Fibroblast of lung (primary cell): ENCODE data around the gene RYR1.

ENCODE experiments used
- EZH2 ChIP-seq: IDR thresholded peaks from 2 replicates; pipeline ENCODE4 v1.5.1; 2012; ENCODE audit warnings: low read length, control low read depth, mild to moderate bottlenecking; ENCODE audit errors: missing control alignments
- TF ChIP-seq, protein P1 (sequence below), 2 donors: IDR thresholded peaks in 1 of 2; conservative IDR thresholded peaks in 1 of 2; 1 replicate in 1 of 2; 2 replicates in 1 of 2; pipeline ENCODE4 v1.5.1; 2011 to 2012; ENCODE audit warnings: low read length in 2 of 2, control low read depth in 1 of 2, inconsistent platforms in 1 of 2, low read depth in 1 of 2, mild to moderate bottlenecking in 1 of 2

DNA sequence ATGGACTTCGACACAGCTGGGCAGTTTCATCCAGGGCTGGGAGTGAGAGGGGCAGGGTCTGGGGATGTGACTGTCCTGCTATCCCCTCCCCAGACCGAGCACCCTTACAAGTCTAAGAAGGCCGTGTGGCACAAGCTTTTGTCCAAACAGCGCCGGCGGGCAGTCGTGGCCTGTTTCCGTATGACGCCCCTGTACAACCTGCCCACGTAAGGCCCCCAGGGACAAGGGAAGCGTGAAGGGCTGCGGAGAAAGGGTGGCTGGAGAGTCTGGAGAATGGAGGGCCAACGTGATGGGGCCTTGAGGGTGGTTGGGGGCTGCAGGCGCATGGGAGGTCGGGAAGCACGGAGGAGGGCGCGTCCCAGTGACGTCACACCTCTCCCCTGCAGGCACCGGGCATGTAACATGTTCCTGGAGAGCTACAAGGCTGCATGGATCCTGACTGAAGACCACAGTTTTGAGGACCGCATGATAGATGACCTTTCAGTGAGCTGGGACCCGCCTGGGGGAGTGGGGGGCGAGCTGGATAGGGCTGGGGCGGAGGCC lies 94.8 kb downstream of the RYR1 start:
- TF ChIP-seq, protein P1, sequence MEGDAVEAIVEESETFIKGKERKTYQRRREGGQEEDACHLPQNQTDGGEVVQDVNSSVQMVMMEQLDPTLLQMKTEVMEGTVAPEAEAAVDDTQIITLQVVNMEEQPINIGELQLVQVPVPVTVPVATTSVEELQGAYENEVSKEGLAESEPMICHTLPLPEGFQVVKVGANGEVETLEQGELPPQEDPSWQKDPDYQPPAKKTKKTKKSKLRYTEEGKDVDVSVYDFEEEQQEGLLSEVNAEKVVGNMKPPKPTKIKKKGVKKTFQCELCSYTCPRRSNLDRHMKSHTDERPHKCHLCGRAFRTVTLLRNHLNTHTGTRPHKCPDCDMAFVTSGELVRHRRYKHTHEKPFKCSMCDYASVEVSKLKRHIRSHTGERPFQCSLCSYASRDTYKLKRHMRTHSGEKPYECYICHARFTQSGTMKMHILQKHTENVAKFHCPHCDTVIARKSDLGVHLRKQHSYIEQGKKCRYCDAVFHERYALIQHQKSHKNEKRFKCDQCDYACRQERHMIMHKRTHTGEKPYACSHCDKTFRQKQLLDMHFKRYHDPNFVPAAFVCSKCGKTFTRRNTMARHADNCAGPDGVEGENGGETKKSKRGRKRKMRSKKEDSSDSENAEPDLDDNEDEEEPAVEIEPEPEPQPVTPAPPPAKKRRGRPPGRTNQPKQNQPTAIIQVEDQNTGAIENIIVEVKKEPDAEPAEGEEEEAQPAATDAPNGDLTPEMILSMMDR (conservative IDR thresholded peaks at IDR 0.05 in 1 of 2, IDR thresholded peaks at IDR 0.05 in 1 of 2; ENCODE audit: low read depth in 1 of 2, low read length in 2 of 2), result no peak
- no peak for TF ChIP-seq EZH2
